WTC11 (cell line): Measurements from ENCODE around the gene CBY1. TPM values are rescaled to one million over a fixed set of nuclear protein-coding genes. Genes with fewer than 3 reads are reported as not detected.
A peak's percentile ranks its signal among the peaks of the same experiment; 100 is the strongest.

Source experiments
- ATAC-seq: fragments of 200-7000 bp; cut with Tn5 transposase; 2 replicates; pipeline ENCODE4 v1.10.0; 2021; ENCODE audit warnings: mild to moderate bottlenecking, moderate library complexity
- CTCF ChIA-PET: fragments of 300-600 bp; sonication (Branson Sonifier 250); formaldehyde crosslinking; loops from one replicate; lab custom pipeline; 2021; ENCODE audit warnings: antibody characterized with exemption; lab: Charles Lee
- POLR2A ChIA-PET: fragments of 350-600 bp; sonication (Branson Sonifier 250); formaldehyde crosslinking; loops from one replicate; lab custom pipeline; 2021; ENCODE audit warnings: antibody characterized with exemption; lab: Charles Lee
- DNase-seq: peaks from one replicate; pipeline ENCODE4 v3.0.0; 2021; ENCODE audit warnings: low spot score
- H3K27ac Mint-ChIP-seq: 2 replicates; pipeline ENCODE4 v1.8.0; 2021; ENCODE audit warnings: mixed read lengths
- H3K27me3 Mint-ChIP-seq: 2 replicates; pipeline ENCODE4 v1.8.0; 2021; ENCODE audit warnings: low read depth, mild to moderate bottlenecking, moderate library complexity, mixed read lengths
- H3K36me3 Mint-ChIP-seq: 2 replicates; pipeline ENCODE4 v1.8.0; 2021; ENCODE audit warnings: mixed read lengths
- H3K4me1 Mint-ChIP-seq: 2 replicates; pipeline ENCODE4 v1.8.0; 2022; ENCODE audit warnings: mixed read lengths
- H3K4me3 Mint-ChIP-seq: 2 replicates; pipeline ENCODE4 v1.8.0; 2021; ENCODE audit warnings: mild to moderate bottlenecking, moderate library complexity, mixed read lengths
- H3K9me3 Mint-ChIP-seq: 2 replicates; pipeline ENCODE4 v1.8.0; 2021; ENCODE audit warnings: mixed read lengths
- AFF4 ChIP-seq: sonication (generic); formaldehyde crosslinking; IDR thresholded peaks from 2 replicates; pipeline ENCODE4 v1.8.1; 2023; ENCODE audit warnings: mild to moderate bottlenecking, missing genetic modification reagents, borderline replicate concordance
- ATF1 ChIP-seq: sonication (generic); formaldehyde crosslinking; IDR thresholded peaks from 2 replicates; pipeline ENCODE4 v1.8.1; 2023; ENCODE audit warnings: mild to moderate bottlenecking, moderate library complexity, missing genetic modification reagents
- ELF4 ChIP-seq: sonication (generic); formaldehyde crosslinking; IDR thresholded peaks from 2 replicates; pipeline ENCODE4 v1.8.1; 2022; ENCODE audit warnings: low read depth, mild to moderate bottlenecking, moderate library complexity, missing genetic modification reagents
- ERG ChIP-seq: fragments of 250-450 bp; sonication (Bioruptor Pico); IDR thresholded peaks from 2 replicates; pipeline ENCODE4 v1.8.0; 2021; ENCODE audit warnings: mild to moderate bottlenecking
- ESRRA ChIP-seq: sonication (generic); formaldehyde crosslinking; IDR thresholded peaks from 2 replicates; pipeline ENCODE4 v1.8.1; 2022; ENCODE audit warnings: mild to moderate bottlenecking, missing genetic modification reagents, borderline replicate concordance
- ETV6 ChIP-seq: sonication (generic); formaldehyde crosslinking; IDR thresholded peaks from 2 replicates; pipeline ENCODE4 v1.8.1; 2022; ENCODE audit warnings: mild to moderate bottlenecking, missing genetic modification reagents
- FOXJ3 ChIP-seq: sonication (generic); formaldehyde crosslinking; IDR thresholded peaks from 2 replicates; pipeline ENCODE4 v1.9.0; 2021; ENCODE audit warnings: missing genetic modification reagents, mild to moderate bottlenecking, borderline replicate concordance
- FOXP1 ChIP-seq: sonication (generic); formaldehyde crosslinking; IDR thresholded peaks from 2 replicates; pipeline ENCODE4 v1.8.0; 2022; ENCODE audit warnings: missing genetic modification reagents, mild to moderate bottlenecking, moderate library complexity, borderline replicate concordance
- FOXP4 ChIP-seq: sonication (generic); formaldehyde crosslinking; IDR thresholded peaks from 2 replicates; pipeline ENCODE4 v1.8.0; 2022; ENCODE audit warnings: mild to moderate bottlenecking, missing genetic modification reagents
- MYBL2 ChIP-seq: sonication (generic); formaldehyde crosslinking; IDR thresholded peaks from 2 replicates; pipeline ENCODE4 v1.8.1; 2023; ENCODE audit warnings: mild to moderate bottlenecking, moderate library complexity, missing genetic modification reagents
- NFYB ChIP-seq: sonication (generic); formaldehyde crosslinking; conservative IDR thresholded peaks from 2 replicates; pipeline ENCODE4 v1.8.0; 2022; ENCODE audit warnings: low read depth, missing genetic modification reagents
- NR2C2 ChIP-seq: sonication (generic); formaldehyde crosslinking; IDR thresholded peaks from 2 replicates; pipeline ENCODE4 v1.8.0; 2022; ENCODE audit warnings: mild to moderate bottlenecking, missing genetic modification reagents
- ZNF121 ChIP-seq: sonication (generic); formaldehyde crosslinking; IDR thresholded peaks from 2 replicates; pipeline ENCODE4 v1.8.0; 2023; ENCODE audit warnings: missing genetic modification reagents
- ZNF138 ChIP-seq: sonication (generic); formaldehyde crosslinking; conservative IDR thresholded peaks from 2 replicates; pipeline ENCODE4 v1.8.1; 2022; ENCODE audit warnings: mild to moderate bottlenecking, moderate library complexity, missing genetic modification reagents
- total RNA-seq: library from RNA; stranded (reverse); gene quantifications from 3 replicates; pipeline ENCODE4 v1.2.3, GENCODE V29; 2021
- TF ChIP-seq, protein P1 (sequence below): fragments of 250-450 bp; sonication (Bioruptor Pico); IDR thresholded peaks from 2 replicates; pipeline ENCODE4 v2.1.2; 2022; ENCODE audit warnings: mild to moderate bottlenecking, moderate library complexity
- TF ChIP-seq, protein P2 (sequence below): sonication (generic); formaldehyde crosslinking; IDR thresholded peaks from 2 replicates; pipeline ENCODE4 v1.8.1; 2022; ENCODE audit warnings: mild to moderate bottlenecking, missing genetic modification reagents, moderate library complexity, borderline replicate concordance

CBY1 gene
- total RNA-seq, 1 experiment from 2014 or later = 26.5 TPM

- TF ChIP-seq, protein P1, sequence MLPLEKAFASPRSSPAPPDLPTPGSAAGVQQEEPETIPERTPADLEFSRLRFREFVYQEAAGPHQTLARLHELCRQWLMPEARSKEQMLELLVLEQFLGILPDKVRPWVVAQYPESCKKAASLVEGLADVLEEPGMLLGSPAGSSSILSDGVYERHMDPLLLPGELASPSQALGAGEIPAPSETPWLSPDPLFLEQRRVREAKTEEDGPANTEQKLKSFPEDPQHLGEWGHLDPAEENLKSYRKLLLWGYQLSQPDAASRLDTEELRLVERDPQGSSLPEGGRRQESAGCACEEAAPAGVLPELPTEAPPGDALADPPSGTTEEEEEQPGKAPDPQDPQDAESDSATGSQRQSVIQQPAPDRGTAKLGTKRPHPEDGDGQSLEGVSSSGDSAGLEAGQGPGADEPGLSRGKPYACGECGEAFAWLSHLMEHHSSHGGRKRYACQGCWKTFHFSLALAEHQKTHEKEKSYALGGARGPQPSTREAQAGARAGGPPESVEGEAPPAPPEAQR (CRISPR knock-in tag) = no peak
- TF ChIP-seq ERG = no peak
These were observed 58.8 kb downstream of the CBY1 start (continued) for GRCh38 chr22:38715176-38715764.

- peaks cover 36% of the 10 kb centered on the region for H3K4me1 Mint-ChIP-seq
- no peaks in the 10 kb centered on the region for H3K9me3 Mint-ChIP-seq
- POLR2A ChIA-PET = no interaction called here
- H3K36me3 Mint-ChIP-seq = peaks cover 41% of the 10 kb centered on the region
- CTCF ChIA-PET = interaction anchor here (0.5 to 2.4 kb wide), 4 partner anchors 9 to 286 kb away, joined by 3 to 17 read pairs (median 6); no protein-coding TSS in a partner anchor
- peak overlapping the region; percentile 47 for H3K27ac Mint-ChIP-seq
- no peaks in the 10 kb centered on the region for H3K27me3 Mint-ChIP-seq
- no peak for ATAC-seq
- H3K4me3 Mint-ChIP-seq = no peak overlapping the region
- TF ChIP-seq ZNF121 (CRISPR knock-in tag) = no peak
- no peak for TF ChIP-seq ZNF138 (CRISPR knock-in tag)
- TF ChIP-seq NFYB = no peak
- TF ChIP-seq FOXJ3 (CRISPR knock-in tag) = no peak
- no peak for TF ChIP-seq ETV6
- no peak for TF ChIP-seq ELF4
- no peak for TF ChIP-seq ATF1
- DNase-seq = no peak
These were observed 59.4 kb downstream of the CBY1 start for GRCh38 chr22:38715852-38716251.

GRCh38 chr22:38716271-38716670 is 59.8 kb downstream of the CBY1 start:
- H3K4me1 Mint-ChIP-seq = peaks cover 33% of the 10 kb centered on the region
- peak overlapping the region; percentile 87 for H3K27ac Mint-ChIP-seq
- no peak for ATAC-seq
- POLR2A ChIA-PET = no interaction called here
- CTCF ChIA-PET = interaction anchor here (0.5 to 2.4 kb wide), 4 partner anchors 9 to 286 kb away, joined by 3 to 17 read pairs (median 6); no protein-coding TSS in a partner anchor
- H3K4me3 Mint-ChIP-seq = no peak overlapping the region
- no peaks in the 10 kb centered on the region for H3K9me3 Mint-ChIP-seq
- no peaks in the 10 kb centered on the region for H3K27me3 Mint-ChIP-seq
- TF ChIP-seq ESRRA (CRISPR knock-in tag) (no peak), MYBL2 (CRISPR knock-in tag) (no peak)
- TF ChIP-seq, protein P2, sequence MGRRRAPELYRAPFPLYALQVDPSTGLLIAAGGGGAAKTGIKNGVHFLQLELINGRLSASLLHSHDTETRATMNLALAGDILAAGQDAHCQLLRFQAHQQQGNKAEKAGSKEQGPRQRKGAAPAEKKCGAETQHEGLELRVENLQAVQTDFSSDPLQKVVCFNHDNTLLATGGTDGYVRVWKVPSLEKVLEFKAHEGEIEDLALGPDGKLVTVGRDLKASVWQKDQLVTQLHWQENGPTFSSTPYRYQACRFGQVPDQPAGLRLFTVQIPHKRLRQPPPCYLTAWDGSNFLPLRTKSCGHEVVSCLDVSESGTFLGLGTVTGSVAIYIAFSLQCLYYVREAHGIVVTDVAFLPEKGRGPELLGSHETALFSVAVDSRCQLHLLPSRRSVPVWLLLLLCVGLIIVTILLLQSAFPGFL = no peak
- TF ChIP-seq, all 79 proteins: peak for 0
- peaks cover 37% of the 10 kb centered on the region for H3K36me3 Mint-ChIP-seq
- no peak for DNase-seq

GRCh38 chr22:38716826-38717225 is 60.4 kb downstream of the CBY1 start:
- ATAC-seq (no peak), DNase-seq (no peak)
- Mint-ChIP-seq H3K4me3 (no peak overlapping the region), H3K36me3 (peaks cover 41% of the 10 kb centered on the region), H3K27me3 (no peaks in the 10 kb centered on the region), H3K4me1 (peaks cover 32% of the 10 kb centered on the region), H3K9me3 (no peaks in the 10 kb centered on the region), H3K27ac (peak overlapping the region; percentile 87)
- POLR2A ChIA-PET = no interaction called here
- CTCF ChIA-PET = interaction anchor here (1.2 to 2.4 kb wide), 3 partner anchors 16 to 52 kb away, joined by 3 to 8 read pairs (median 6); no protein-coding TSS in a partner anchor
- no peak for TF ChIP-seq AFF4 (CRISPR knock-in tag)
- TF ChIP-seq NR2C2 (CRISPR knock-in tag) = no peak
- no peak for TF ChIP-seq FOXP4 (CRISPR knock-in tag)
- TF ChIP-seq FOXP1 = no peak
- no peak for TF ChIP-seq ZNF121 (CRISPR knock-in tag)
